ENCODE data around the gene RIC3.

The RIC3 gene

DNA sequence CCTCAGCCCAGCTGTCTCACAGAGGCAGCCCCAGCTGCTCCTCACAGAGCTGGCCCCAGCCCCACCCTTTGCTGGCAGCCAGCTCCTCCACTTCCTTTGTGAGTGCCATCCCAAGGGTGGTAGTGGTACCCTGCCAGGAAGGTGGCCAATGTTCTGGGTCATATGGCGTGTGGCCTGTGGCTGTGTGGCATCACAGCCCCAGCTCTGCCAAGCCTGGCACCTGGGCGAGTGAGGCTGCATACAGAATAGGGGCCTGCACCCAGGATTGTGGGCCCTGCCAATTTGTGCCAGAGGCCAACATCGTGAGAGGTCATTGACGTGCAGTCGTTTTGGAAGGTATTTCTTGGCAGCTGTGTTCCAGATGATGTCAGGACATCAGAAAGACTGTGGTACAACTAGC lies 77.1 kb downstream of the RIC3 start:
- Histone ChIP-seq H4K20me1 (ENCODE audit: low read depth, low read length) (no peaks in the 10 kb centered on the region), H3K27me3 (ENCODE audit: low read length) (no peaks in the 10 kb centered on the region), H3K4me3 (ENCODE audit: insufficient read depth, low read length, poor library complexity, severe bottlenecking) (no peak overlapping the region), H3K79me2 (ENCODE audit: insufficient read depth, low read length) (no peaks in the 10 kb centered on the region), H3K27ac (ENCODE audit: low read depth, low read length) (no peak overlapping the region), H3F3A (ENCODE audit: insufficient read depth) (no peaks in the 10 kb centered on the region), H2AFZ (ENCODE audit: low read depth, low read length, severe bottlenecking) (no peak overlapping the region), H3K9me2 (replicated peaks; ENCODE audit: insufficient read depth, low read length) (no peaks in the 10 kb centered on the region), H3K9ac (ENCODE audit: low read length) (no peak overlapping the region), H3K4me2 (ENCODE audit: low read depth, low read length, poor library complexity, severe bottlenecking) (no peak overlapping the region), H3K36me3 (ENCODE audit: low read length) (no peaks in the 10 kb centered on the region), H3K9me3 (ENCODE audit: insufficient read depth, low read length) (no peaks in the 10 kb centered on the region)
- no peak for TF ChIP-seq EZH2phosphoT487 (conservative IDR thresholded peaks at IDR 0.05; ENCODE audit: low read length)
- TF ChIP-seq, protein P1, sequence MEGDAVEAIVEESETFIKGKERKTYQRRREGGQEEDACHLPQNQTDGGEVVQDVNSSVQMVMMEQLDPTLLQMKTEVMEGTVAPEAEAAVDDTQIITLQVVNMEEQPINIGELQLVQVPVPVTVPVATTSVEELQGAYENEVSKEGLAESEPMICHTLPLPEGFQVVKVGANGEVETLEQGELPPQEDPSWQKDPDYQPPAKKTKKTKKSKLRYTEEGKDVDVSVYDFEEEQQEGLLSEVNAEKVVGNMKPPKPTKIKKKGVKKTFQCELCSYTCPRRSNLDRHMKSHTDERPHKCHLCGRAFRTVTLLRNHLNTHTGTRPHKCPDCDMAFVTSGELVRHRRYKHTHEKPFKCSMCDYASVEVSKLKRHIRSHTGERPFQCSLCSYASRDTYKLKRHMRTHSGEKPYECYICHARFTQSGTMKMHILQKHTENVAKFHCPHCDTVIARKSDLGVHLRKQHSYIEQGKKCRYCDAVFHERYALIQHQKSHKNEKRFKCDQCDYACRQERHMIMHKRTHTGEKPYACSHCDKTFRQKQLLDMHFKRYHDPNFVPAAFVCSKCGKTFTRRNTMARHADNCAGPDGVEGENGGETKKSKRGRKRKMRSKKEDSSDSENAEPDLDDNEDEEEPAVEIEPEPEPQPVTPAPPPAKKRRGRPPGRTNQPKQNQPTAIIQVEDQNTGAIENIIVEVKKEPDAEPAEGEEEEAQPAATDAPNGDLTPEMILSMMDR (IDR thresholded peaks at IDR 0.05; ENCODE audit: insufficient read depth, low read length, poor library complexity, severe bottlenecking): no peak

DNA sequence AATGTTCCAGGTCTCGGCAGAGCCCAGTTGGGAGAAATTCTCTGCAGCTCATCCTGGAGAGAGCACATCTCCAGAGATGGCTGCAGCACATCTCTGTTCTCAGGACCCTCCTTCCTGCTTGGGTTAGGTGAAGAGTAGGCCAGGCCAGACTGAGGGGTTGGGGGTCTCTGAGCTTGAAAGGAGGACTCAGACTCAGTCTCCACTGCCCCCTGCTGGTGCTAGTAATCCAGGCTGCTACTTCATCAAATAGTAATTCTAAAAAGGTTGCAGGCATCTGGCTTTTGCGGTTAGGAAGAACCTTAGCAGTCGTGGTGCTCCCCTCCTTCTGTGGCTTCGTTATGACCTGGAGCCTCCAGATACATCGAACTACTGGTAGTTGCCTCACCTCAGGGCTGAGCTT lies 78.1 kb downstream of the RIC3 start:
- no peak overlapping the region for H2AFZ ChIP-seq (ENCODE audit: low read depth, low read length, severe bottlenecking)
- no peaks in the 10 kb centered on the region for H3K27me3 ChIP-seq (ENCODE audit: low read length)

DNA sequence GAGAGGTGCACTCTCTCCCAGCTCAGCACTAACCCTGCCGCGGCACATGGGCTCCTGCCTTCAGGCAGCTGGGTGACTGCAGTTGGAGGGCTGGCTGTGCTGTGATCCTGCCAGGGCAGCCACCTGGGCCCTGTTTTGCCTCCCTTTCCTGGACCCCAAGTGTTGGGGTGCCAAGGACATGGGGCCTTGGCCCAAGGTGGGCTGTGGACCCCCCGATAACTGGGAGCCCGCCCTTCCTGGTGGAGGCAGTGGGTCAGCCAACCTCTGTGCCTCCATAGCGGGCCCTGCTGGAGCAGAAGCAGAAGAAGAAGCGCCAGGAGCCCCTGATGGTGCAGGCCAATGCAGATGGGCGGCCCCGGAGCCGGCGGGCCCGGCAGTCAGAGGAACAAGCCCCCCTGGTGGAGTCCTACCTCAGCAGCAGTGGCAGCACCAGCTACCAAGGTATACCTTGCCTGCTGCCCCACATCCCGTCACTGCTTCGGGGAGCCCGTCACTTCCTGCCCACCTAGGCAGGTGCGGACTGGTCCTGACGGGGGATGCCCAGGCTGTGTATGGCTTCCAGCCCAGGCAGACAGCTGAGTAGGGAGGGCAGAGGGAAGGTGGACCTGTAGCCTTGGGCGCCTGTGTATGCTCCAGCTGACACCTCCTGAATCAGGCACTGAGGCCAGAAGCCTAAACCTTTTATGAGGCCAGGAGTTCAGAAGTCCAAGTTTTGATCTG lies 78.9 kb downstream of the RIC3 start:
- no peak overlapping the region for H3K9ac ChIP-seq (ENCODE audit: low read length)
- no peaks in the 10 kb centered on the region for H3K36me3 ChIP-seq (ENCODE audit: low read length)
- H3K4me2 ChIP-seq (ENCODE audit: low read depth, low read length, poor library complexity, severe bottlenecking): no peak overlapping the region
- no peak overlapping the region for H2AFZ ChIP-seq (ENCODE audit: low read depth, low read length, severe bottlenecking)
- H3F3A ChIP-seq (ENCODE audit: insufficient read depth): no peaks in the 10 kb centered on the region
- H3K27me3 ChIP-seq (ENCODE audit: low read length): no peaks in the 10 kb centered on the region
- no peaks in the 10 kb centered on the region for H3K9me3 ChIP-seq (ENCODE audit: insufficient read depth, low read length)
- no peaks in the 10 kb centered on the region for H4K20me1 ChIP-seq (ENCODE audit: low read depth, low read length)
- TF ChIP-seq, protein P1 (IDR thresholded peaks at IDR 0.05; ENCODE audit: insufficient read depth, low read length, poor library complexity, severe bottlenecking): no peak
- no peak for TF ChIP-seq EZH2phosphoT487 (conservative IDR thresholded peaks at IDR 0.05; ENCODE audit: low read length)
- no peaks in the 10 kb centered on the region for H3K79me2 ChIP-seq (ENCODE audit: insufficient read depth, low read length)
- H3K9me2 ChIP-seq (replicated peaks; ENCODE audit: insufficient read depth, low read length): no peaks in the 10 kb centered on the region
- no peak overlapping the region for H3K4me3 ChIP-seq (ENCODE audit: insufficient read depth, low read length, poor library complexity, severe bottlenecking)
- no peak overlapping the region for H3K27ac ChIP-seq (ENCODE audit: low read depth, low read length)

More for the DNA sequence above, 78.1 kb downstream of the RIC3 start:
- Histone ChIP-seq H3K79me2 (ENCODE audit: insufficient read depth, low read length) (no peaks in the 10 kb centered on the region), H3K27ac (ENCODE audit: low read depth, low read length) (no peak overlapping the region), H3K9ac (ENCODE audit: low read length) (no peak overlapping the region), H4K20me1 (ENCODE audit: low read depth, low read length) (no peaks in the 10 kb centered on the region), H3K9me3 (ENCODE audit: insufficient read depth, low read length) (no peaks in the 10 kb centered on the region), H3K4me3 (ENCODE audit: insufficient read depth, low read length, poor library complexity, severe bottlenecking) (no peak overlapping the region), H3K9me2 (replicated peaks; ENCODE audit: insufficient read depth, low read length) (no peaks in the 10 kb centered on the region), H3K36me3 (ENCODE audit: low read length) (no peaks in the 10 kb centered on the region), H3F3A (ENCODE audit: insufficient read depth) (no peaks in the 10 kb centered on the region), H3K4me2 (ENCODE audit: low read depth, low read length, poor library complexity, severe bottlenecking) (no peak overlapping the region)
- TF ChIP-seq, protein P1 (IDR thresholded peaks at IDR 0.05; ENCODE audit: insufficient read depth, low read length, poor library complexity, severe bottlenecking): peak; percentile 54
- TF ChIP-seq EZH2phosphoT487 (conservative IDR thresholded peaks at IDR 0.05; ENCODE audit: low read length): no peak
